ENCODE data around the gene DPP9. TPM values are rescaled to one million over a fixed set of nuclear protein-coding genes. Genes with fewer than 3 reads are reported as not detected.

DPP9 gene
- 17.1 and 34.7 TPM in 2 replicates for total RNA-seq (ENCODE audit: low replicate concordance)

DNA sequence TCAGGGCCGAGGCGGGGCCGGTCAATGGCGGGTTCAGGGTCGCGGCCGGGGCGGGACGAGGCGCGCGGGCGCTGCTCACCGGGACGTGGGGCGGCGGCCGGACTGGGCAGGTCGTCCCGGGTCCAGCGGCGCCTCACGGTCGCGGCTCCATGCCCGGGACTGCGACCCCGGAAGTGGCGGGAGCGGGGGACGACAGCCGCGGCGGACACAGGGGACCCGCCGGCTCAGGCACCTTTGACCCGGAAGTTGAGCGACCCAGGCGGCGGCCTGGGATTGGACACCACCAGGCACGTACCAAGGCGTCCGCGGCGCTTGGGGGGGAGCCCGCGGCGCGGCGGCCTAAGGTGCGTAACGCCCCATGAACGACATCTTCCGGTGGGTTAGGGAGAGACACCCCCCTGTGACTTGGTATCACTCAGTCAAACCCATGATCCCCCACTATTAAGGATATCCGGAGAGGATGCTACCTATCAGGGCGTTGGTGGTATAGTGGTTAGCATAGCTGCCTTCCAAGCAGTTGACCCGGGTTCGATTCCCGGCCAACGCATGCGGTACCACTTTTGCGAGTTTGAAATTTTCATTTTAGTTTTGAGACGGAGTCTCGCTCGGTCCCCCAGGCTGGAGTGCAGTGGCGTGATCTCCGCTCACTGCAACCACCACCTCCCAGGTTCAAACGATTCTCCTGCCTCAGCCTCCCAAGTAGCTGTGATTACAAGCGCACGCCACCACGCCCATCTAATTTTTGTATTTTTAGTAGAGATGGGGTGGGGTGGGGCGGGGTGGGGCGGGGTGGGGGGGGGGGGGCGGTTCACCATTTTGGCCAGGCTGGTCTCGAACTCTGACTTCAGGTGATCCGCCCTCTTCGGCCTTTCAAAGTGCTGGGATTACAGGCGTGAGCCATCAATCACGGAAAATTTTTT lies at the start of gene DPP9:
Gene DPP9, minus strand, starts transcription at position 248 of the 920 bp plus-strand sequence. CDS start 3,936 bp downstream, outside the sequence.
- Histone ChIP-seq H3K9me3 (ENCODE audit: low read depth) (no peaks in the 10 kb centered on the region), H3K9ac (peak within 1 kb of the TSS; percentile 90), H3K27ac (no peak within 1 kb of the TSS), H3K4me3 (peak within 1 kb of the TSS; percentile 93), H3K27me3 (no peaks in the 10 kb centered on the region), H3F3A (ENCODE audit: low read depth) (no peaks in the 10 kb centered on the region), H4K20me1 (ENCODE audit: low read depth) (peaks cover 13% of the 10 kb centered on the region), H2AFZ (replicated peaks) (peak within 1 kb of the TSS; percentile 64), H3K4me1 (peaks cover 10% of the 10 kb centered on the region), H3K36me3 (no peaks in the 10 kb centered on the region), H3K79me2 (ENCODE audit: low read depth) (peaks cover 27% of the 10 kb centered on the region), H3K4me2 (peak within 1 kb of the TSS; percentile 97)
- Mint-ChIP-seq H3K4me1 (peaks cover 17% of the 10 kb centered on the region), H3K27ac (peak within 1 kb of the TSS; percentile 98), H3K4me3 (peak within 1 kb of the TSS; percentile 95), H3K27me3 (ENCODE audit: insufficient read depth, low read depth) (peaks cover 28% of the 10 kb centered on the region), H3K9me3 (peaks cover 8% of the 10 kb centered on the region), H3K36me3 (peaks cover 6% of the 10 kb centered on the region)
- TF ChIP-seq EZH2 (IDR thresholded peaks at IDR 0.05), result no peak
- TF ChIP-seq, protein P1, sequence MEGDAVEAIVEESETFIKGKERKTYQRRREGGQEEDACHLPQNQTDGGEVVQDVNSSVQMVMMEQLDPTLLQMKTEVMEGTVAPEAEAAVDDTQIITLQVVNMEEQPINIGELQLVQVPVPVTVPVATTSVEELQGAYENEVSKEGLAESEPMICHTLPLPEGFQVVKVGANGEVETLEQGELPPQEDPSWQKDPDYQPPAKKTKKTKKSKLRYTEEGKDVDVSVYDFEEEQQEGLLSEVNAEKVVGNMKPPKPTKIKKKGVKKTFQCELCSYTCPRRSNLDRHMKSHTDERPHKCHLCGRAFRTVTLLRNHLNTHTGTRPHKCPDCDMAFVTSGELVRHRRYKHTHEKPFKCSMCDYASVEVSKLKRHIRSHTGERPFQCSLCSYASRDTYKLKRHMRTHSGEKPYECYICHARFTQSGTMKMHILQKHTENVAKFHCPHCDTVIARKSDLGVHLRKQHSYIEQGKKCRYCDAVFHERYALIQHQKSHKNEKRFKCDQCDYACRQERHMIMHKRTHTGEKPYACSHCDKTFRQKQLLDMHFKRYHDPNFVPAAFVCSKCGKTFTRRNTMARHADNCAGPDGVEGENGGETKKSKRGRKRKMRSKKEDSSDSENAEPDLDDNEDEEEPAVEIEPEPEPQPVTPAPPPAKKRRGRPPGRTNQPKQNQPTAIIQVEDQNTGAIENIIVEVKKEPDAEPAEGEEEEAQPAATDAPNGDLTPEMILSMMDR (IDR thresholded peaks at IDR 0.05), result peak; percentile 13
- peak; percentile 99 for DNase-seq (ENCODE audit: low spot score)

DNA sequence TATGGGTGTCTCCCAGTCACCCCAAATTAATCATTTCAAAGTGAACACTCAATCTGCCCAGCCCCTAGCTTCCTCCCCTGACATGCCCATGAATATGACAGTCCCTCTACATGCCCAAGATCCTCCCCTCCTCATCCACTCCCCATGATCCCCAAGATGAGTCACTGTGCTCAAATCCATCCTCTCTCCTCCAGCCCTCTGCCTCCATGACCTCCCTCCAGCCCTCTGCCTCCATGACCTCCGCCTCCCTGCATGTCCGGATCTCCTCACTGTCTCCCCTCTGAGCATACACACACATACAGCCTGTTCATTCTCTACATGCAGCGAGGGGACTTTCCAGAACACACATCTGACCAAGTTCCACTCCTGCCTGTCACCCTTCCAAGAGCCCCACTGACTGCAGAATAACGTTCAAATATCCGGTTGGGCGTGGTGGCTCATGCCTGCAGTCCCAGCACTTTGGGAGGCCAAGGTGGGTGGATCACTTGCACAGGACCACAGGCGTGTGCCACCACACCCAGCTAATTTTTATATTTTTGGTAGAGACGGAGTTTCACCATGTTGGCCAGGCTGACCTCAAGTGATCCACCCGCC lies 49.5 kb upstream of the DPP9 start:
- TF ChIP-seq, protein P1 (IDR thresholded peaks at IDR 0.05), result no peak
- TF ChIP-seq EZH2phosphoT487 (IDR thresholded peaks at IDR 0.05) (no peak), EZH2 (IDR thresholded peaks at IDR 0.05) (no peak)
- Mint-ChIP-seq H3K9me3 (no peaks in the 10 kb centered on the region), H3K27ac (no peak overlapping the region), H3K4me3 (no peak overlapping the region), H3K36me3 (no peaks in the 10 kb centered on the region), H3K4me1 (peaks cover 8% of the 10 kb centered on the region), H3K27me3 (ENCODE audit: insufficient read depth, low read depth) (peaks cover 32% of the 10 kb centered on the region)
- Histone ChIP-seq H3K9ac (no peak overlapping the region), H3K9me3 (ENCODE audit: low read depth) (no peaks in the 10 kb centered on the region), H3K27ac (no peak overlapping the region), H3K4me1 (peaks cover 7% of the 10 kb centered on the region), H4K20me1 (ENCODE audit: low read depth) (peaks cover 16% of the 10 kb centered on the region), H3K27me3 (peaks cover 72% of the 10 kb centered on the region), H3K4me3 (no peak overlapping the region), H3K79me2 (ENCODE audit: low read depth) (no peaks in the 10 kb centered on the region), H3F3A (ENCODE audit: low read depth) (peaks cover 12% of the 10 kb centered on the region), H3K4me2 (no peak overlapping the region), H3K36me3 (no peaks in the 10 kb centered on the region), H2AFZ (replicated peaks) (no peak overlapping the region)
- no peak for DNase-seq (ENCODE audit: low spot score)

DNA sequence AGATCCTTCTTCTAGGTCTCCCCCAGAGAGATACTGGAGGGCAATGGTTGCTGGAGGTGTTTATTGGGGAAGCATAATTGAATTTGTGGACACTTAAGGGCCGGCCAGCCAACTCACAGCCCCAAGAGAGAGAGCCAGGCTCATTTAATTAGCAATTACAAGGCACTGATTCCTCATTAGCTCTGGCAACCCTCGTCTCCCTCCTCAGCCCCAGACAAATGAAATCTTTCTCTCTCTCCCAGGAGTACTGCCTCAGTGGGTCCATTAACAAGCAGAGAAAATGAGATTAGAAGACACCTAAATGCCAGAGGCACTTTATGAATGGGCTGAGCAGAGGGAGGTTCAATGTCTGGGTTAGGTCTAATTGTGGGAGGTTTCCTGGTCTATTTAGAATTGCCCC lies 48.9 kb upstream of the DPP9 start:
- no peaks in the 10 kb centered on the region for H3K9me3 Mint-ChIP-seq
- Histone ChIP-seq H3K9ac (no peak overlapping the region), H3K4me2 (no peak overlapping the region), H4K20me1 (ENCODE audit: low read depth) (peaks cover 16% of the 10 kb centered on the region), H3K9me3 (ENCODE audit: low read depth) (no peaks in the 10 kb centered on the region), H3K27me3 (peaks cover 70% of the 10 kb centered on the region), H3K36me3 (no peaks in the 10 kb centered on the region), H2AFZ (replicated peaks) (no peak overlapping the region), H3K4me1 (peaks cover 7% of the 10 kb centered on the region), H3K27ac (no peak overlapping the region), H3K79me2 (ENCODE audit: low read depth) (no peaks in the 10 kb centered on the region), H3F3A (ENCODE audit: low read depth) (peaks cover 12% of the 10 kb centered on the region), H3K4me3 (no peak overlapping the region)
- H3K36me3 Mint-ChIP-seq, result no peaks in the 10 kb centered on the region
- no peak for DNase-seq (ENCODE audit: low spot score)
- peaks cover 8% of the 10 kb centered on the region for H3K4me1 Mint-ChIP-seq
- H3K27me3 Mint-ChIP-seq (ENCODE audit: insufficient read depth, low read depth), result peaks cover 32% of the 10 kb centered on the region
- no peak overlapping the region for H3K27ac Mint-ChIP-seq
- TF ChIP-seq, protein P1 (IDR thresholded peaks at IDR 0.05), result no peak
- TF ChIP-seq EZH2phosphoT487 (IDR thresholded peaks at IDR 0.05) (no peak), EZH2 (IDR thresholded peaks at IDR 0.05) (no peak)
- H3K4me3 Mint-ChIP-seq, result peak overlapping the region; percentile 29

Data from neural progenitor cell (in vitro differentiated cells).